IPS DF 6.9 (cell line): ENCODE results near the gene ZBTB9.

Experiments
- DNase-seq: peaks from one replicate; pipeline ENCODE4 v3.0.0-alpha.2; 2013; ENCODE audit warnings: low read depth, low spot score
- H3K27ac ChIP-seq: one replicate; pipeline ENCODE4 v1.5.1; 2013; ENCODE audit warnings: low read length, control low read depth
- H3K27me3 ChIP-seq: 2 replicates; pipeline ENCODE4 v1.6.1; 2013; ENCODE audit warnings: mild to moderate bottlenecking, low read length; ENCODE audit not compliant: control insufficient read depth, insufficient read depth
- H3K36me3 ChIP-seq: 2 replicates; pipeline ENCODE4 v1.6.1; 2013; ENCODE audit warnings: low read length; ENCODE audit not compliant: control insufficient read depth, insufficient read depth
- H3K4me1 ChIP-seq: 2 replicates; pipeline ENCODE4 v1.6.1; 2013; ENCODE audit warnings: low read length; ENCODE audit not compliant: control insufficient read depth, insufficient read depth
- H3K4me3 ChIP-seq: 2 replicates; pipeline ENCODE4 v1.5.1; 2013; ENCODE audit warnings: mild to moderate bottlenecking, low read length
- H3K9me3 ChIP-seq: 2 replicates; pipeline ENCODE4 v1.6.1; 2013; ENCODE audit warnings: low read length, inconsistent platforms; ENCODE audit not compliant: control insufficient read depth, insufficient read depth
- WGBS: extraction: QIAGEN DNeasy Blood & Tissue Kit; methylation state at CpG from one replicate; pipeline ENCODE4 v1.1.7; 2013; ENCODE audit warnings: mixed read lengths, missing lambda C conversion rate; ENCODE audit not compliant: insufficient read length, insufficient coverage; 5-methylcytosine and 5-hydroxymethylcytosine counted together

The ZBTB9 gene

DNA sequence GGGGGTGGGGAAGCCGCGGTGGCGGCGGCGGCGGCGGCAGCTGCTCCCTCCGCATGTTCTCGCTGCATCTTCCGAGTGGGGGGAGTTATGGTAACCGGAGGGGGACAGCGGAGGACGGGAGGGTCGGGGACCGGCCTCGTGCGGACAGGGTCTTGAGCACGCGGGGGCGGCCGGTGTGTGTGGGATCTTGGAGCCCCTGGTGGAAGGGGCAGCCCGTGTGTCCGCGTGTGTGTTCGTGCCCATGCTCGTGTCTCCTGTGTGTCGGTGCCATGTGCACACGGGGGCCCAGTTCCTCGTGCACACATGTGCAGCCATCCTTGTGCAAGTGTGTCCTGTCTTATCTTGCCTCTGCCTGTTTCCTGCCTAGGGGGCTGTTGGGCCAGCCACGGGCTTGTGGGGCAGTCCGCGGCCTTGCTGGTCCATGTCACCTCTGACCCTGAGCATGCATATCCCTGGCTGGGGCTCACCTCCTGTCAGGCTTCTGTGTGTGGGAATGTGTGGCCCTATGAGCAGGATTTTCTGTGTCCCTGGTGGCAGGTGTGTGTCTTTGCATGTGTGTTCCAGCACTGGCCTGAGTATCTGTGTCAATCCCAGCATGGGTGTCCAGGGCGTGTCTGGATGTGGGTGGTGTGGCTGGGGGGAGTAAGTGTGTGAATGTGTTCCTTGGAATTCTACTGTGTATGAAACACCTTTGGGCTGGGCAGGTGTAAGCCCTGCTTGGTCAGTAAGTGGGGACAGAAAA, 26.0 kb upstream of the ZBTB9 start:
- no peak for DNase-seq
- no CpG with 5 or more reads among the region's 33 CpGs for WGBS
- 0 out of 2 replicates have a peak, but pooled peaks cover 2% of the 10 kb centered on the region for H3K36me3 ChIP-seq
- H3K4me1 ChIP-seq, result peaks cover 19% of the 10 kb centered on the region
- no peaks in the 10 kb centered on the region for H3K9me3 ChIP-seq
- no peak overlapping the region for H3K27ac ChIP-seq
- peak overlapping the region; percentile 68; the same call in 1 of the 2 replicates for H3K4me3 ChIP-seq
- H3K27me3 ChIP-seq, result no peaks in the 10 kb centered on the region

GRCh38 chr6:33428966-33429749, 25.2 kb upstream of the ZBTB9 start:
- Histone ChIP-seq H3K9me3 (no peaks in the 10 kb centered on the region), H3K4me3 (no peak overlapping the region), H3K27ac (no peak overlapping the region), H3K36me3 (no peaks in the 10 kb centered on the region), H3K4me1 (peaks cover 19% of the 10 kb centered on the region), H3K27me3 (no peaks in the 10 kb centered on the region)
- DNase-seq, result no peak
- WGBS, result no CpG with 5 or more reads among the region's 5 CpGs

DNA sequence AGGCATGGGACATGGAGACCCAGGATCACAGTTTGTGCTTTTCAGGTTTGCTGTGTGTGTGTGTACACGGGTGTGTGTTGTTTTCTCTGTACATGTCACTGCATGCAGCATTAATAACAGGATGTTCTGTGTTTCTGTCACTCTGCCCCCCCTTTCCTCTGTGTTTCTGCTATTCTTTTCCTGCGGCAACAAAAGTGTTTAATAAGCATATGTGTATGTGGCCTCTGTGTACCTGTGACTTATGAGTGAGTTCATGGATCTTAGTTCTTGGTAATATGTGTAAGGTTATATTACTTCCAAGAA, 24.7 kb upstream of the ZBTB9 start:
- H3K27me3 ChIP-seq, result no peaks in the 10 kb centered on the region
- H3K4me3 ChIP-seq, result no peak overlapping the region
- H3K36me3 ChIP-seq, result no peaks in the 10 kb centered on the region
- H3K4me1 ChIP-seq, result peaks cover 19% of the 10 kb centered on the region
- DNase-seq, result no peak
- no peaks in the 10 kb centered on the region for H3K9me3 ChIP-seq
- H3K27ac ChIP-seq, result no peak overlapping the region
- WGBS, result no CpG with 5 or more reads among the region's 2 CpGs

DNA sequence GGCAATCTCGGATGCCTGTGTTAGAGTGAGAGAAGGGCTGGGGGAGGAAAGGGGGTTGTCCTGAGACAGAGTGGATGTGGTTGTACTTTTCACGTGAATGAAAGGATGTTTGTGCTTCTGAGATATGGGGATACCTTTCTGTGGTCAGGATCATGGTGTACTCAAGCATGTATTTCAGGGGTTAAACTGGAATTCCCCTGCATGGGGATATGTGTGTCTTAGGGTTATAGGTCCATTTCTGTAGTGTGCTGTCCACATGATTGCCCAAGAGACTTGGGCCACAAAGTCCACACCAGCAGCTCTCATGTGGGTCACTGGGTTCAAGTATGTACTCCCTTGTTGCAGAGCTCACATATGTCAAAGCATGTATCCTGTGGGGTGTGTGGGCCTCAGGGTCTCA, 24.0 kb upstream of the ZBTB9 start:
- peaks cover 19% of the 10 kb centered on the region for H3K4me1 ChIP-seq
- H3K27me3 ChIP-seq, result no peaks in the 10 kb centered on the region
- H3K36me3 ChIP-seq, result peaks cover 4% of the 10 kb centered on the region; the same call in 1 of the 2 replicates
- DNase-seq, result no peak
- no peaks in the 10 kb centered on the region for H3K9me3 ChIP-seq
- peak overlapping the region; percentile 46 for H3K27ac ChIP-seq
- no CpG with 5 or more reads among the region's 2 CpGs for WGBS
- no peak overlapping the region for H3K4me3 ChIP-seq

- Histone ChIP-seq H3K36me3 (peaks cover 12% of the 10 kb centered on the region; the same call in 1 of the 2 replicates), H3K9me3 (no peaks in the 10 kb centered on the region), H3K27me3 (no peaks in the 10 kb centered on the region), H3K4me1 (peaks cover 19% of the 10 kb centered on the region), H3K27ac (peak overlapping the region; percentile 46), H3K4me3 (peak overlapping the region; percentile 51; the same call in 1 of the 2 replicates)
- WGBS, result no CpG with 5 or more reads among the region's 12 CpGs
- no peak for DNase-seq
Measured at GRCh38 chr6:33430991-33431879, 23.1 kb upstream of the ZBTB9 start.

GRCh38 chr6:33431880-33432541, 22.4 kb upstream of the ZBTB9 start:
- H3K27ac ChIP-seq, result peak overlapping the region; percentile 46

GRCh38 chr6:33432546-33432945, 21.8 kb upstream of the ZBTB9 start:
- no peak overlapping the region; the same call in 1 of the 2 replicates for H3K4me3 ChIP-seq
- H3K27me3 ChIP-seq, result no peaks in the 10 kb centered on the region
- H3K27ac ChIP-seq, result peak overlapping the region; percentile 31
- H3K4me1 ChIP-seq, result peaks cover 16% of the 10 kb centered on the region
- WGBS, result no CpG with 5 or more reads among the region's 10 CpGs
- DNase-seq, result no peak
- peaks cover 15% of the 10 kb centered on the region for H3K36me3 ChIP-seq
- H3K9me3 ChIP-seq, result no peaks in the 10 kb centered on the region

More at GRCh38 chr6:33431880-33432541, 22.4 kb upstream of the ZBTB9 start:
- DNase-seq, result no peak
- peaks cover 12% of the 10 kb centered on the region; the same call in 1 of the 2 replicates for H3K36me3 ChIP-seq
- H3K4me3 ChIP-seq, result peak overlapping the region; percentile 25; the same call in 1 of the 2 replicates
- no peaks in the 10 kb centered on the region for H3K27me3 ChIP-seq
- no CpG with 5 or more reads among the region's 12 CpGs for WGBS
- peaks cover 18% of the 10 kb centered on the region for H3K4me1 ChIP-seq
- H3K9me3 ChIP-seq, result no peaks in the 10 kb centered on the region

GRCh38 chr6:33433001-33433543, 21.3 kb upstream of the ZBTB9 start:
- DNase-seq, result no peak
- no peak overlapping the region; the same call in 1 of the 2 replicates for H3K4me3 ChIP-seq
- no CpG with 5 or more reads among the region's 1 CpG for WGBS
- peaks cover 16% of the 10 kb centered on the region for H3K4me1 ChIP-seq
- H3K27me3 ChIP-seq, result no peaks in the 10 kb centered on the region
- peaks cover 19% of the 10 kb centered on the region for H3K36me3 ChIP-seq
- H3K9me3 ChIP-seq, result no peaks in the 10 kb centered on the region
- H3K27ac ChIP-seq, result no peak overlapping the region

DNA sequence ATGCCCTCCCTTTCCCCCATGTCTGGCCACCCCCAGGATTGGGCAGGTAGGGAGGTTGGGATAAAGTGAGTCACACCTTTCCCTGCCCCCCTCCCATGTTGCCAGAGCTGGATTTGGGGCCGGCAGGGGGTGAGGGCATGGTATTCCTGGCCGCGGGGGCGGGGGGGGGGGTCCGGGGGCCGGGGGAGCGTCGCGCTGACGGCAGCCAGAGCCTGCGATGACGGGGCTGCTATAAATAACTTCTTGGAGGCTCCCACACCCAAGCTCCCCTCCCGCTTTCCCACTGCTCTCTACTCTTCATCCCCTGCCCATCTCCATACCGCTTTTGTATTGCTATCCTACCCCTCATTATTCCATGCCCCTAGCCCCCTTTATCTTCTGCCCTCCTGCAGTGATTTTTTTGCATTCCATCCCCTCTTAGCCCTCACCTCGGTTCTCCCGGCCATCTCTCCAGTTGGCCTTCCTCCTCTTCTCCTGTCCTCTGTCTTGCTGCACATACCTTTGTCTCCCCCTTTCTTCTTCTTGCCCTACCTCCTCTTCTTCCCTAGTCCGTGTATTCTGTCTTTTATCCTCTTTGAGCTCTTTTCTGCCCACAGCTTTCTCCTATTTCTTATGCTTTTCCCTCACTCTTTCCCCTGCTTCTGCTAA, 20.7 kb upstream of the ZBTB9 start:
- no peaks in the 10 kb centered on the region for H3K9me3 ChIP-seq
- no peak overlapping the region for H3K27ac ChIP-seq
- H3K4me3 ChIP-seq, result no peak overlapping the region
- H3K36me3 ChIP-seq, result peaks cover 25% of the 10 kb centered on the region
- no peak for DNase-seq
- H3K27me3 ChIP-seq, result no peaks in the 10 kb centered on the region
- H3K4me1 ChIP-seq, result peaks cover 12% of the 10 kb centered on the region
- no CpG with 5 or more reads among the region's 17 CpGs for WGBS
